Kidney (tissue), 14 donors: ENCODE results near the gene HNF4A. TPM values are rescaled to one million over a fixed set of nuclear protein-coding genes. Genes with fewer than 3 reads are reported as not detected.

Source experiments
- DNase-seq, 5 donors: peaks; one replicate each; pipeline ENCODE4 v3.0.0-alpha.2; 2013 to 2020
- FAIRE-seq: peaks from 2 replicates; lab custom pipeline; 2012; peaks lifted over from hg19 to GRCh38; lab: Jason Lieb, UNC
- H3K27ac ChIP-seq, 2 donors: one replicate each; pipeline ENCODE4 v1.7.0; 2013; ENCODE audit warnings: low read depth in 2 of 2, low read length in 2 of 2, inconsistent platforms in 1 of 2
- H3K27me3 ChIP-seq: one replicate; pipeline ENCODE4 v1.7.1; 2013; ENCODE audit warnings: low read length, inconsistent platforms; ENCODE audit not compliant: control insufficient read depth, insufficient read depth
- H3K36me3 ChIP-seq, 3 donors: one replicate each; pipeline versions ENCODE4 v1.7.0 to v1.7.1; 2013; ENCODE audit warnings: low read length in 3 of 3, control low read depth in 1 of 3, inconsistent platforms in 1 of 3; ENCODE audit not compliant: insufficient read depth in 3 of 3, control insufficient read depth in 2 of 3
- H3K4me1 ChIP-seq, 3 donors: one replicate each; pipeline versions ENCODE4 v1.7.0 to v1.7.1; 2013; ENCODE audit warnings: low read length in 3 of 3, inconsistent platforms in 1 of 3, low read depth in 1 of 3; ENCODE audit not compliant: control insufficient read depth in 2 of 3, insufficient read depth in 2 of 3
- H3K4me3 ChIP-seq, 3 donors: one replicate each; pipeline versions ENCODE4 v1.7.0 to v1.8.1; 2013; ENCODE audit warnings: low read length in 3 of 3, control low read depth in 1 of 3, inconsistent platforms in 1 of 3
- H3K9ac ChIP-seq, 3 donors: one replicate each; pipeline versions ENCODE4 v1.7.0 to v1.7.1; 2013; ENCODE audit warnings: low read length in 3 of 3, control low read depth in 1 of 3, inconsistent platforms in 1 of 3
- H3K9me3 ChIP-seq, 3 donors: one replicate each; pipeline versions ENCODE4 v1.7.0 to v1.7.1; 2013; ENCODE audit warnings: low read length in 3 of 3, control low read depth in 1 of 3, inconsistent platforms in 1 of 3; ENCODE audit not compliant: control insufficient read depth in 2 of 3, insufficient read depth in 1 of 3
- intact Hi-C: fragments of 100-400 bp; cut with DNase I; formaldehyde crosslinking; loops from one replicate; pipeline ENCODE4 v1.11.1; 2022
- polyA plus RNA-seq: library from polyadenylated mRNA; stranded (reverse); fragments of 350-450 nt; fragmentation: Illumina TruSeq; extraction: RNeasy Lipid Tissue Mini Kit (QIAGEN cat#74804); gene quantifications from one replicate; pipeline ENCODE4 v1.2.3, GENCODE V29; 2014; ENCODE audit warnings: low read depth, low replicate concordance; ENCODE audit not compliant: insufficient read depth
- total RNA-seq: library from RNA; stranded (reverse); fragmentation: NEBNext Ultra II Directional; extraction: Animal tissue kit (Norgen Biotek cat#: 25700); gene quantifications from one replicate; pipeline ENCODE4 v1.2.1, GENCODE V29; 2021
- TF ChIP-seq, protein P1 (sequence below): IDR thresholded peaks from 3 replicates; pipeline ENCODE4 v1.5.1; 2012; ENCODE audit warnings: mild to moderate bottlenecking, moderate library complexity, borderline replicate concordance; ENCODE audit not compliant: insufficient read depth; ENCODE audit errors: extremely low read depth
- donor health status: control.
- donor health status: control.
- donor health status: control.
- donor health status: control.
- donor health status: control.
- donor health status: DM: yes; HTN: yes; CAD: no.
- donor health status: Normal renal cell carcinoma (clear cell type).

Gene HNF4A
- total and polyA plus RNA-seq, 2 donors from 2014 or later: 26.0 to 42.1 TPM

DNA sequence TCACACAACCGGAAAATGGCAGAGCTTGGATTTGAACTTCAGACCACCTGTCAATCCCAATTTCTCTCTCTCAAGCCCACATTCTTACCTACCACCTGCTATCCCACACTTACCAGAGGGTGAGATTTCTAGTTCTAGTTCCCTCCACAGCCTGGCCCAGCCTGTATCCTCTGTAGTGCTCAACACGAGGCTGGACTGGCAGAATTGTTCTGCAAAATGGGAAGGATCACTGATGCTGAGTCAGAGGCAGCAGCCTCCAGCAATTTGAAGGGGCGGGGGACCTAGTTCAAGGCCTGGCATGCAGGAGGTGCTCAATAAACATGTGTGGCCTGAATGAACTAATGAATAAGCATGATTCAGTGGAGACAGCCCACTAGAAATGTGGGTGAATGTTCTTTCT lies 66.6 kb downstream of the HNF4A start:
- FAIRE-seq: no peak

DNA sequence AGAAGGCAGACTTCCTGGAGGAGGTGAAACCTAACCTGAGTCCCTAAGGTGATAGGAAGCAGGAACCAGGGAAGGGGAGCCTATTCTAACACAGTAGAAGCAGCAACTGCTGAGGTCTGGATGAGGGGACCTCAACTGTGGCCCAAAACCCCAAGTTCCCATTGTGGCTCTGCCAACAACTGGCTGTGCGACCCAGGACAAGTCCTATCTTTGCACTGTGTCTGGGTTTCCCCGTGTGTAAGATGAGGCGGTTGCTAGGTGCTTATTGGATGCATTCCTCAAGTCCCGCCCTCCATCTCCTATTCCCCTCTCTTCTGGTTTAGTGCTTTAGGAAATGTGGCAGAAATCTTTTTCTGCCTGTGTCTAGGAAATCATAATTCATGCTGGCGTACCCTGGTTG lies 68.0 kb downstream of the HNF4A start:
- Histone ChIP-seq H3K9ac (no peak overlapping the region), H3K4me1 (no peaks in the 10 kb centered on the region), H3K27me3 (no peaks in the 10 kb centered on the region), H3K36me3 (peaks cover 0 to 46% (median 8%) of the 10 kb centered on the region in 3 donors), H3K27ac (no peak overlapping the region), H3K4me3 (no peak overlapping the region), H3K9me3 (no peaks in the 10 kb centered on the region)
- no peak for FAIRE-seq
- no peak for DNase-seq
- intact Hi-C loops: no loop called here
- TF ChIP-seq, protein P1, sequence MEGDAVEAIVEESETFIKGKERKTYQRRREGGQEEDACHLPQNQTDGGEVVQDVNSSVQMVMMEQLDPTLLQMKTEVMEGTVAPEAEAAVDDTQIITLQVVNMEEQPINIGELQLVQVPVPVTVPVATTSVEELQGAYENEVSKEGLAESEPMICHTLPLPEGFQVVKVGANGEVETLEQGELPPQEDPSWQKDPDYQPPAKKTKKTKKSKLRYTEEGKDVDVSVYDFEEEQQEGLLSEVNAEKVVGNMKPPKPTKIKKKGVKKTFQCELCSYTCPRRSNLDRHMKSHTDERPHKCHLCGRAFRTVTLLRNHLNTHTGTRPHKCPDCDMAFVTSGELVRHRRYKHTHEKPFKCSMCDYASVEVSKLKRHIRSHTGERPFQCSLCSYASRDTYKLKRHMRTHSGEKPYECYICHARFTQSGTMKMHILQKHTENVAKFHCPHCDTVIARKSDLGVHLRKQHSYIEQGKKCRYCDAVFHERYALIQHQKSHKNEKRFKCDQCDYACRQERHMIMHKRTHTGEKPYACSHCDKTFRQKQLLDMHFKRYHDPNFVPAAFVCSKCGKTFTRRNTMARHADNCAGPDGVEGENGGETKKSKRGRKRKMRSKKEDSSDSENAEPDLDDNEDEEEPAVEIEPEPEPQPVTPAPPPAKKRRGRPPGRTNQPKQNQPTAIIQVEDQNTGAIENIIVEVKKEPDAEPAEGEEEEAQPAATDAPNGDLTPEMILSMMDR: no peak

More for the DNA sequence above, 66.6 kb downstream of the HNF4A start:
- Histone ChIP-seq H3K4me3 (no peak overlapping the region), H3K9me3 (no peaks in the 10 kb centered on the region), H3K36me3 (peaks cover 0 to 48% (median 8%) of the 10 kb centered on the region in 3 donors), H3K9ac (no peak overlapping the region), H3K27ac (no peak overlapping the region), H3K27me3 (no peaks in the 10 kb centered on the region), H3K4me1 (no peaks in the 10 kb centered on the region)
- TF ChIP-seq, protein P1: no peak
- no peak for DNase-seq
- intact Hi-C loops: no loop called here

DNA sequence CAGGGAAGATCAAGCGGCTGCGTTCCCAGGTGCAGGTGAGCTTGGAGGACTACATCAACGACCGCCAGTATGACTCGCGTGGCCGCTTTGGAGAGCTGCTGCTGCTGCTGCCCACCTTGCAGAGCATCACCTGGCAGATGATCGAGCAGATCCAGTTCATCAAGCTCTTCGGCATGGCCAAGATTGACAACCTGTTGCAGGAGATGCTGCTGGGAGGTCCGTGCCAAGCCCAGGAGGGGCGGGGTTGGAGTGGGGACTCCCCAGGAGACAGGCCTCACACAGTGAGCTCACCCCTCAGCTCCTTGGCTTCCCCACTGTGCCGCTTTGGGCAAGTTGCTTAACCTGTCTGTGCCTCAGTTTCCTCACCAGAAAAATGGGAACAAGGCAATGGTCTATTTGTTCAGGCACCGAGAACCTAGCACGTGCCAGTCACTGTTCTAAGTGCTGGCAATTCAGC lies 68.6 kb downstream of the HNF4A start:
- no peaks in the 10 kb centered on the region for H3K9me3 ChIP-seq
- no peak overlapping the region for H3K9ac ChIP-seq
- H3K36me3 ChIP-seq: peaks cover 0 to 45% (median 8%) of the 10 kb centered on the region in 3 donors
- H3K27me3 ChIP-seq: no peaks in the 10 kb centered on the region
- no peak overlapping the region for H3K4me3 ChIP-seq
- no peak overlapping the region for H3K27ac ChIP-seq
- TF ChIP-seq, protein P1: no peak
- FAIRE-seq (no peak), DNase-seq (no peak)
- H3K4me1 ChIP-seq: no peaks in the 10 kb centered on the region
- intact Hi-C loops: no loop called here

DNA sequence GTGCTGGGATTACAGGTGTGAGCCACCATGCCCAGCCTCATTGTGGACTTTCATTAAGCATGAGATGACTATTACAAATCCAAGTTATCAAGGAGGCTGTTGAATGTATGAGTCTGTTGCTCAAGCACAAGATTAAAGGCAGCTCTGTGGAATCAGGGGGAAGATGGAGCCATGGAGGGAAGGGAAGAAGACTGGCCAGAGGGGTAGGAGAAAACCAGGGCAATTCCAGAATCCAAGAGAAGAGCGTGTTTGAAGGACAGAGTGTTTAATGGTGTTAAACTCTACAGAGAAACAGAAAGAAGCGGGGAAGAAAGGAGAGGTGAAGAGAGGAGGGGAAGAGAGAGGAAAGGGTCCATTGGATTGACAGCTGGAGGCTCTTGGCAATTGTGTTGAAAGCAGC lies 70.4 kb downstream of the HNF4A start:
- no peak for FAIRE-seq
- Histone ChIP-seq H3K36me3 (peaks cover 0 to 36% (median 8%) of the 10 kb centered on the region in 3 donors), H3K27me3 (no peaks in the 10 kb centered on the region), H3K9me3 (no peaks in the 10 kb centered on the region), H3K27ac (no peak overlapping the region), H3K4me3 (no peak overlapping the region), H3K9ac (no peak overlapping the region), H3K4me1 (no peaks in the 10 kb centered on the region)
- TF ChIP-seq, protein P1: no peak
- intact Hi-C loops: no loop called here
- DNase-seq: no peak
